NCI-H1092 treated with DMSO at 0.1 percent for 48 hours (cell line): ENCODE measurements around the gene GMPPB.
"Not testable (repeated sequence)": the region's sequence is repeated elsewhere in the genome, so short reads cannot be mapped to it uniquely, and the experiment has no call there.

Source experiments
- DNase-seq: peaks from one replicate; lab custom pipeline; 2025; lab: John Stamatoyannopoulos, UW

Gene GMPPB

GRCh38 chr3:49713336-49714105, 10.2 kb downstream of the GMPPB start:
- no peak for DNase-seq

- DNase-seq, result no peak
These were observed 11.0 kb downstream of the GMPPB start for GRCh38 chr3:49712631-49713317.

- DNase-seq, result no peak
These were observed 11.6 kb downstream of the GMPPB start for GRCh38 chr3:49712166-49712565.

- DNase-seq, result no peak
These were observed 12.3 kb downstream of the GMPPB start for GRCh38 chr3:49711489-49711888.

GRCh38 chr3:49709852-49710251, 13.9 kb downstream of the GMPPB start:
- no peak for DNase-seq

- no peak for DNase-seq
These were observed 16.7 kb downstream of the GMPPB start for GRCh38 chr3:49707113-49707480.

GRCh38 chr3:49706456-49707112, 17.2 kb downstream of the GMPPB start:
- DNase-seq, result no peak

GRCh38 chr3:49705390-49705960, 18.3 kb downstream of the GMPPB start:
- no peak for DNase-seq

- DNase-seq, result no peak
These were observed 19.1 kb downstream of the GMPPB start for GRCh38 chr3:49704629-49705028.

GRCh38 chr3:49703956-49704355, 19.8 kb downstream of the GMPPB start:
- no peak for DNase-seq

- peak; percentile 27 for DNase-seq
These were observed 20.3 kb downstream of the GMPPB start for GRCh38 chr3:49703443-49703927.

- DNase-seq, result no peak
These were observed 21.1 kb downstream of the GMPPB start for GRCh38 chr3:49702672-49703071.

- DNase-seq, result no peak
These were observed 22.2 kb downstream of the GMPPB start for GRCh38 chr3:49701388-49702077.

GRCh38 chr3:49700453-49701128, 23.2 kb downstream of the GMPPB start:
- DNase-seq, result no peak

- DNase-seq, result no peak
These were observed 23.7 kb downstream of the GMPPB start for GRCh38 chr3:49700014-49700413.

GRCh38 chr3:49699281-49699979, 24.3 kb downstream of the GMPPB start:
- no peak for DNase-seq

- not testable (repeated sequence) for DNase-seq
These were observed 28.3 kb downstream of the GMPPB start for GRCh38 chr3:49695350-49696015.

- not testable (repeated sequence) for DNase-seq
These were observed 29.2 kb downstream of the GMPPB start for GRCh38 chr3:49694409-49695070.

- DNase-seq, result not testable (repeated sequence)
These were observed 32.3 kb downstream of the GMPPB start for GRCh38 chr3:49691481-49691880.

GRCh38 chr3:49690856-49691255, 32.9 kb downstream of the GMPPB start:
- DNase-seq, result not testable (repeated sequence)
